Mucosa of descending colon (tissue), 3 donors: ENCODE results near the gene MSI1. TPM values are rescaled to one million over a fixed set of nuclear protein-coding genes. Genes with fewer than 3 reads are reported as not detected.

Experiments
- ATAC-seq: fragments of 200-7000 bp; cut with Tn5 transposase; one replicate; pipeline ENCODE4 v1.9.1; 2020; ENCODE audit warnings: mild to moderate bottlenecking, moderate library complexity
- DNase-seq, 3 donors: peaks; one replicate each; pipeline ENCODE4 v3.0.0-alpha.2; 2020
- H3K36me3 ChIP-seq: fragments of 200-600 bp; one replicate; pipeline ENCODE4 v1.8.0; 2021; ENCODE audit warnings: low read depth, mild to moderate bottlenecking
- H3K4me1 ChIP-seq: fragments of 200-600 bp; one replicate; pipeline ENCODE4 v1.8.0; 2021; ENCODE audit warnings: low read depth, mild to moderate bottlenecking
- H3K4me3 ChIP-seq: fragments of 200-600 bp; one replicate; pipeline ENCODE4 v1.8.0; 2021; ENCODE audit warnings: mild to moderate bottlenecking
- H3K9me3 ChIP-seq: fragments of 200-600 bp; one replicate; pipeline ENCODE4 v1.8.0; 2021; ENCODE audit warnings: mild to moderate bottlenecking
- CTCF ChIP-seq: fragments of 200-600 bp; IDR thresholded peaks from one replicate; pipeline ENCODE4 v1.8.0; 2022; ENCODE audit warnings: antibody characterized with exemption, mild to moderate bottlenecking
- intact Hi-C, 2 donors: fragments of 100-400 bp; cut with DNase I in 1 of 2; cut with micrococcal nuclease in 1 of 2; formaldehyde crosslinking; loops; one replicate each; pipeline versions ENCODE4 v1.11.0 to v1.11.1; 2022; cut with DNase I, micrococcal nuclease
- total RNA-seq, 3 donors: library from RNA; stranded (reverse); fragmentation: NEBNext Ultra II Directional in 2 of 3; extraction: Animal tissue kit (Norgen Biotek cat#: 25700) in 2 of 3; gene quantifications; one replicate each; pipeline versions ENCODE4 v1.2.1 to v1.2.4, GENCODE V29; 2021 to 2023
- donor health status: DM: no; HTN: no; CAD: no; lungs with moderate emphysema.
- donor health status: DM: no; HTN: no; CAD: no.
- donor health status: DM: no; HTN: yes; CAD: no.

MSI1 gene
- total RNA-seq, 3 donors from 2014 or later = 3.7 to 6.3 (median 3.8) TPM

- Histone ChIP-seq H3K36me3 (no peaks in the 10 kb centered on the region), H3K9me3 (no peaks in the 10 kb centered on the region), H3K4me1 (no peaks in the 10 kb centered on the region), H3K4me3 (no peak overlapping the region)
- DNase-seq = no peak
- TF ChIP-seq CTCF = no peak
- intact Hi-C loops = no loop called here
- ATAC-seq = no peak
Observed at GRCh38 chr12:120399531-120399930, 30.6 kb upstream of the MSI1 start.

GRCh38 chr12:120397824-120398540 is 29.0 kb upstream of the MSI1 start:
- intact Hi-C loops = no loop called here
- no peak for ATAC-seq
- no peak overlapping the region for H3K4me3 ChIP-seq

GRCh38 chr12:120394483-120395367 is 25.8 kb upstream of the MSI1 start:
- Histone ChIP-seq H3K36me3 (no peaks in the 10 kb centered on the region), H3K4me3 (no peak overlapping the region), H3K9me3 (no peaks in the 10 kb centered on the region), H3K4me1 (peaks cover 6% of the 10 kb centered on the region)
- no peak for TF ChIP-seq CTCF
- DNase-seq (peak; percentile 72 to 82 (median 79)), ATAC-seq (peak; percentile 98)
- intact Hi-C loops = no loop called here

More at GRCh38 chr12:120397824-120398540, 29.0 kb upstream of the MSI1 start:
- Histone ChIP-seq H3K9me3 (no peaks in the 10 kb centered on the region), H3K36me3 (no peaks in the 10 kb centered on the region), H3K4me1 (peaks cover 6% of the 10 kb centered on the region)
- DNase-seq = no peak
- no peak for TF ChIP-seq CTCF

GRCh38 chr12:120390540-120391120 is 21.7 kb upstream of the MSI1 start:
- H3K9me3 ChIP-seq = no peaks in the 10 kb centered on the region
- no peak for TF ChIP-seq CTCF
- no peaks in the 10 kb centered on the region for H3K36me3 ChIP-seq
- DNase-seq = no peak
- H3K4me1 ChIP-seq = peaks cover 6% of the 10 kb centered on the region
- intact Hi-C loops = no loop called here
- no peak overlapping the region for H3K4me3 ChIP-seq
- no peak for ATAC-seq

- Histone ChIP-seq H3K4me1 (peaks cover 5% of the 10 kb centered on the region), H3K9me3 (no peaks in the 10 kb centered on the region), H3K4me3 (no peak overlapping the region), H3K36me3 (no peaks in the 10 kb centered on the region)
- ATAC-seq (peak; percentile 62), DNase-seq (peak in 1 of 3 donors; percentile 49)
- no peak for TF ChIP-seq CTCF
- intact Hi-C loops = no loop called here
Observed at GRCh38 chr12:120388691-120389481, 19.9 kb upstream of the MSI1 start.
